ENCODE data around the gene POLR3K.
"Not testable (repeated sequence)": the region's sequence is repeated elsewhere in the genome, so short reads cannot be mapped to it uniquely, and the experiment has no call there.

POLR3K gene

DNA sequence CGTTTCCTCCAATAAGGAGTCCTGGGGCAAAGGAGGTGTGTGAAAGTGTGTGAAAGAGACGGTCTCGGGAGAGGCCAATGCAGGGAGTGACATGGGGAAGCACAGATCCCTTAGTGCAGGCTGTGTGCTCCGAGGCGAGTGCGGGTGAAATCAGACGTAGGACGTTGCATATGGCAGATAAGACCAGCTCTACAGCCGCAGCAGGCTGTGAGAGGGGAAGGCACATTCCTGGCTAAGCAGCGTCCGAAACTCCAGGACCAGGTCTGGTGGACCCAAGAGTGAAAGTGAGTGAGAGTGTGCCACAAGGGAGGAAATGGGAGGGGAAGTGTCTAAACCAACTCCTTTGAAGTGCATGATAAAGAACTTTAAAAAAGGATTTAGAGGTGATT is 11.3 kb downstream of the POLR3K start:
- no peak for DNase-seq

DNA sequence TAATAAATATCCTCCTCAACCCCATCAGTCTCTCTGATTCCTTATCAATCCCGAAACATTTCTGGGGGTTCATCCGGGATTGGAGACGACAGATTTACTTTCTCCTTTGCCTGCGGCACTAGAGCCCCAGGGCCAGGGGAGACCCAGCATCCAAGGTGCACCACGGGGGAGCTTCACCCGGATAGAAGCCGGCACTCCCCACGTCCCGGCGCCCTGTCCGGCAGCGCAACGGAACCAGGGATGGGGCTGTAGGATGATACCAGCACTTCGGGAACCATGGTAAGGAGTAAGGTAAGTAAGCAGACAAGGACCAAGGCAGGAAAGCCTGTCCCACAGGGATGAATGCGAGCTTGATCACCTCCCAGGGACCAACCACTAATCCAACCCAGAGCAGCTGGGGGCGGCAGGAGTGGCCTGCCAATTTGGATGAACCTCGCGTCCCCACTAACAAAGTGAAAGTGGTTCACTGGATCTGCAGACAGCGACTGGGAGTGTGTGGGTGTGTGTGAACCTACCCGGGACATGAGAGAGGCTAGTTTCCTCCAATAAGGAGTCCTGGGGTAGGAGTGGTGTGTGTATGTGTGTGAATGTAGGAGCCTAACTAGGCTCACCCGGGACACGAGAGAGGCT is 11.9 kb downstream of the POLR3K start:
- DNase-seq, result no peak

DNA sequence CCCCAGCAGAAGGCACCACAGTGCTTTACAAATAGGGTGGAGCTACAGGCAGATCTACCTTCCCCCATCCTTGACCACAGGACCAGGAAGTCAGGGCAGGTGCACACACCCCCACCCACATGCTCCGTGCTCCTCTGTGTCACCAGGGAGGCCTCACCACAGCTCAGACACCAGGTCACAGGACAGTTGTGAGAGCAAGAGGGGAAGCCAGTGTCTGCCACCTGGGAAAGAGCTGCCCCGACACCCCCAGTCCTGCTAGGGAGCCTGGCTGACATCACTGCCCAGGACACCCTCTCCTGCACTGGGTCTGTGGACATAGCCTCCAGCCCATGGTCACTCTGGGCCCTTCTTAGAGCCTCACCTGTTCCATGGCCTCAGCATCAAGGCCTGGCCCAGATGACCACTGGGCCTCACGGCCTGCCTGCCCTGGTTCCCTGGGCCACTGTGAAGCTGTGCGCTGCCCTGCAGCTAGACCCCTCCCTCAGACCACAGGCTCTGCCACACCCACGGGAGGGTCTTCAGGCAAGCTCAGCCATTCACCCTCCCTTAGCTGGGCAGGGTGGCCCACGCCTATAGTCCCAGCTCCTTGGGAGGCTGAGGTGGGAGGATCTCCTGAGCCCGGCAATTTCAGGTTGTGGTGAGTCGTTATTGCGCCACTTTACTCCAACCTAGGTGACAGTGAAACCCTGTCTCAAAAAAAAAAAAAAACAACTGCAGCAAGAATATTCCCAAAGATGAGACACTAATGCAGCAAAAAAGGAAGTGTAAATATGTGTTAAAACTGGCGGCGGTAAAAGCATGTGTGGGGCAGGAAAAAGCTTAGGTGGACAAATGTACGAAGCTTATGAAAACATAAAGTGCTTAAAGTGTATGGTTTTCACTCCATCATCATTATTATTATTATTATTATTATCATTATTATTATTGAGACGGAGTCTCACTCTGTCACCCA is 14.2 kb downstream of the POLR3K start:
- DNase-seq, result peak in 1 of 2 experiments; percentile 34

DNA sequence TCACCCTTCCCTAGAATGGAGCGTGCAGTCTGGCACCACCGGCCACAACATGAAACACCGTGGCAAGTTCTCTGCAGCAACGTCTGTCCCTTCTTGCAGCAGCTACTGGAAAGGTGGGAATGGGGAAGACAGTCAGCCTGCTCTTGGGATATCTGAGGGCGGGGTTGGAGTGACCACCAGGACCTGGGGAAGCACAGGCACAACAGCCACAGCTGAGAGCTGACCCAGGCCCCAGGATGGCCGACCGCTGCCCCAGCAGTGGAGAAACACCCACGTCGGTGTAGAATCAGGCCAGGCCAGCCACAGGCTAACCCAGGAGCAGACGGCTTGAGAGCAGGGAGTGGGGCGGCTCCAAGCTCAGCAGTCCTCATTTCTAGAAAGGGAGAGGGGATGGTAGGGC is 15.2 kb downstream of the POLR3K start:
- DNase-seq, result not testable (repeated sequence)

DNA sequence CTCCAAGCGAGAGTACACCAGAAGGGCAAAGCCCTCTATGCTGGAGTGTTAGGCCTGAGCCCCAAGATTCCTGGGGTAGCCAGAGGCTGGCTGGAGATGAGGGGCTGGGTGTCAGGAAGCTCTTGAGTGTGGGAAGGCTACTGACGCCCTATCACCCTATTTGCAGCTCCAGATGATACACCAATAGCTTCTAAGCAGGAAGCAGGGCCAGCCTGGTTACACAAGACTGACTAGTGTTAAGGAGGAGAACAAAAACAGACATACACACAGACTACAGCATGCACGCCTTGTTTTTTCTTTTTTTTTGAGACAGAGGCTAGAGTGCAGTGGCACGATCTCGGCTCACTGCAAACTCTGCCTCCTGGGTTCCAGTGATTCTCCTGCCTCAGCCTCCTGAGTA is 15.9 kb downstream of the POLR3K start:
- no peak for DNase-seq

DNA sequence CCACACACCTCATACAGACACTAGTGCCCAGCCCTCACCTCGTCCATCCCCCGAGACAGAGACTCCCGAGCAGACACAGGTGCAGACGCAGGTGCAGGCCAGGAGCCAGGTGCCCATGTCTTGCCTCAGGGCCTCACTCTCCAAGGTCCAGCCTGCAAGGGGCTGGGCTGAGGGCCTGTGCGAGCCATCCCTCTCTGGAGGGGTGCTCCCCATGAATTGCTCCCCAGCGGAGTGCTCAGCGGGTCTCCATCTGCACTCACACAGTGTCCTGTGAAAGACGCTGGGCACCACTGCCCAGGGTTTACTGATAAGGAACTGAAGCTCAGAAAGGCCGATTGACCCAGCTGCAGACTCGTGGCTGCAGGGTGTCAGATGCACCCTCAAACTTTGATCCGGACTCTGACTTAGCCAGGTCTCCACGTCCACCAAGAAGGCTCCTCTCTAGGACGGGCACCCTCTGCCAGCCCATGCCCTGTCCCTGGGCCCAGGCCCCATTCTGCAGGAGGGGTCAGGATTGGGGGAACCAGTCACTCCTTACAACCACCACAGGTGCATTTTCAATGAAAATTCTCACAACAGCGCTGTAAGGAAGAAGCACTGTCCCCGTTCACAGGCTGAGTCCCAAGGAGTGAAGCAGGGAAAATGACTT is 16.9 kb downstream of the POLR3K start:
- DNase-seq, result no peak

DNA sequence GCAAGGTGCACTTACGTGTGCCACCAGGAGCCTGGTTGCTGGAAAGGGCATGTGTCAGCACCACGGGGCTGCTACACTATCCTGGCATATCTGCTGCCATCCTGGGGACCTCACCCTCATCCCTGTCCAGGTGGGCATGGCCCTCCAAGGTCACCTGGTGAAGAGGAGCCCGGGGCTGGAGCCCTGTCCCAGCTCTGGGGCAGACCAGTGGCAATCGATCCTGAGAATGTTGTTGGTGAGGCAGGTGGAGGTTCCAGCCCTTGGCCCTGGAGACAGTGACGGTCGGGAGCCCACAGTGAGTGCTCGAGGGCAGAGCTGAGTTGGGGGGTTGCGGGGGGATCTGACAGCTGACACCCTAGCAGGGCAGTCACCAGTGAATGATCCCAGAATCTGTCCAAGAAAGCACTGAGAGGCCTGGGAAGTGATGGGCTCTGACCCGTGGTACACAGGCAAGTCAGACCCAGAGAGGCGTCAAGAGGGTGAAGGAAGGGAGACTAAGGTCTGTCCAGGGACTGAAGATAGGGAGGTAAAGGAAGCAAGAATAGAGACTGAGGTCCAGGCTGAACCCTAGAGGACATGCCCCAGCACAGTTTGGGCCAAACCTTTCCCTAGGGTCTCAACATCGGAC is 17.6 kb downstream of the POLR3K start:
- DNase-seq, result no peak

DNA sequence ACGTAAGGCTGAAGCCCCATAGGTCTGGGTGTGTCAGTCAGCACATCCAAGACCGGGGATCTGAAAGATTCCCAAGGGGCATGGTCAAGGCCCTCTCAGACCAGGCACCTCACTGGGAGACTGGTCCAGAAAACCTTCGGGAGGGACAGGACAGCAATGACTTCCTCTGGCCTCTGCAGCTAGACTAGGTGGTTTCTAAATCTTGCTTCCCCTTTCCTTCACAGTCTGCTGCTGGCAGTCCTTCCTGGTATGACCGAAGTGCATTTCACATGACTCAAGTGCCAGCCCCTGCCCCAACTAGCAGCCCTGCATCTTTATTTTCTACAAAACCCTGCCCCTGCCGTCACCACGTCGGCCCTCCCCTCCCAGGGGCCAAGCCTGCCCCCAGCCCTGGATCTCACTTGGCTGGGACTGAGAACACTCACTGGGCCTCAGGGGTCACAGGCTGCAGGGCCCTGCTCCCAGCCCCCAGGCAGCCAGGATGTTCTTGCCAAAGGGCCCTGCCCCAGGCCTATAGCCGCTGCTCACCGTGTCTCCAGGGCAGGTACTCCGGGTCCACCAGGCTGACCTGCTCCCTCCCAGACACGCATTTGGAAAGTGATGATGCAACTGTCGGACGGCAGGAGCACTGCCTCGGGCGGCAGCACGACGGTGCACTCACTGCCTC is 18.3 kb downstream of the POLR3K start:
- DNase-seq, result no peak

DNA sequence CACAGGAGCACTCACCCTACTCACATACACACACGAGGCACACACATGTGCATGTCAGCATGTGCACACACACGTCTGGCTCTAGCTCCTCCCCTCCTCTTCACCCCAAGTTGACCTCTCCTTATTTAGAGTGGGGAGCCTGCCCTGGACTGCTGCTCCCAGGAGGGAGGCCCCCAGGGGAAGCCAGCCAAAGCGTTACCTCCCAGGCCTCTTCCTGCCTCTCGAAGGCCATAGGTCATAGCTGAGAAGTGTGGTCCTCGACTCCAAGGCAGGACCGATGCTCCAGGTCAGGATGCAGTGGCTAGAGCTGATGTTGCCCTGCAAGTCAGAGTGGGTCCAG is 18.8 kb downstream of the POLR3K start:
- DNase-seq, result no peak

DNA sequence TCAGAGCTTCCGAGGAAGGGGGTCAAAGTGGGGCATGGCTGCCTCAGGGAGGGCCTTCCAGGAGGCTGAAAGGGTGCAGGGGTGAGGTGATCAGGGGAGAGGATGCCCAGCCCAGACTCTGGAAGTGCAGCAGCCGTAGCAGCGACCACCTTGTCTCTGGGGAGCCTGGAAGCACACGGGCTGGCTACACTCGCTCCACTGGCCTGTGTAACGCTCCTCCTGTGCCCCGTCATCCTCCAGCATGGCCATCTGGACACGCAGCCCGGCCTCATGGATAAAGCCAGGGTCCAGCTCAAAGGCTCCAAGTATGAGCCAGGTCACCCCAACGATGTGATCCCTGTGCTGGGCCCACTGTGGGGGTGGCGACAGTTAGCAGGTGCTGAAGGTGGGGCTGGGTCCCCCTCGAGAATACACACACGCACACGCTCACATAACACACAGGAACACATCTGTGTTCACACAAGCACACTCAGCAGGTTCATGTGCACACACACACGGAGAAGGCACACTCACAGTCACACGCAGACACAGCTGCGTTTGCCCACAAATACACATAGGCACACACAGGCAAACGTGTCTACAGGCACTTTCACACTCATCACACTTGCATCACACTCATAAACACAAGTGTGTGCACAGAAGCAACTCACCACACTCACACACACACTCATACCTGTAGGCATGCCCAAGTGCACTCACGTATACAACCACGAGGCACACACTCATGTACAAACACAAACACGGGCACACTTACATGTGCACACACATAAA is 19.3 kb downstream of the POLR3K start:
- no peak for DNase-seq

DNA sequence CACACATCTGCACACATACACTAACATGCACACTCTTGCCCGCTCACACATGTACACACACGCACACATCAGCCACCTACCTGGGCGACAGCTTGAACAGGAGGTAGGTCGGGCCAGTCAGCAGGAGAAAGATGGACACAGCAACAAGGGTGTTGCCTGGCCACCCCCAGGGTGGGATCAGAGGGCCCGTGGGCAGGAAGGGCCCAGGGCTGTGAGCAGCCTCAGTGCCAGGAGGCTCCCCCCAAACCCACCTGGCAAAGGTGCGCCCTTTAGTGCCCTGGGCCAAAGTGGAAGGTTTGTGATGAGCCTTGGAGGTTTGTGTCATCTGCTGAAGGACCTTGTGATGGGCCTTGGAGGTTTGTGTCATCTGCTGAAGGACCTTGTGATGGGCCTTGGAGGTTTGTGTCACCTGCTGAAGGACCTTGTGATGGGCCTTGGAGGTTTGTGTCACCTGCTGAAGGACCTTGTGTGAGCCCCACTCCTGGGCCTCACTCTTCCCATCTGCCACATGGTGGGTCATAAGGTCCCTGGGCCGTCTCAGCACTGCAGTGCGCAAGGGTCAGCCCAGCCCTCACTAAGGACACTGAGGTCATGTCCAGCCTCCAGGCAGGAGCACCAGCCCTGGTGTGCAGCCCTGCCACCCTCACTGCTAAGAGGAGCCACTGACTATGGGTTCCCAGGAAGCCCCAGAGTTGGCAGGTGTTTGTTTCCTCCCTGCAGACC is 20.1 kb downstream of the POLR3K start:
- DNase-seq, result not testable (repeated sequence)

DNA sequence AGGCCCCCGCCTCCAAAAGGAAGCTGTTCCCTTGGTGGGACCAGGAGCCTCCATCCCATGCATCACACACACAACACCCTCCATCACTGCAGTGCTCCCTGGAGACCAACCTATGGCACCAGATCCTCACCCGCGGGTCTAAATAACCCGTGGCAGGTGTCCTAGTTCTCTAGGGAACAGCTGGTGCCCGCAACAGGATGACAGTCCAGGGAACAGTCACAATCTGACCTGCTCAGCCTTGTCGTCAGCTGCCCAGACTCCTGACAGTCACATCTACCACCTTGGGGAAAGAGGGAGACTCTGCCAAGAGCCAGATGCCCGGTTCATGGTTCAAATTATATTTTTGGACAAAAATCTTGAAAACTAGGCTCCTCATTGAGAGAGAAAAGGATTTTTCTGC is 22.8 kb downstream of the POLR3K start:
- not testable (repeated sequence) for DNase-seq

DNA sequence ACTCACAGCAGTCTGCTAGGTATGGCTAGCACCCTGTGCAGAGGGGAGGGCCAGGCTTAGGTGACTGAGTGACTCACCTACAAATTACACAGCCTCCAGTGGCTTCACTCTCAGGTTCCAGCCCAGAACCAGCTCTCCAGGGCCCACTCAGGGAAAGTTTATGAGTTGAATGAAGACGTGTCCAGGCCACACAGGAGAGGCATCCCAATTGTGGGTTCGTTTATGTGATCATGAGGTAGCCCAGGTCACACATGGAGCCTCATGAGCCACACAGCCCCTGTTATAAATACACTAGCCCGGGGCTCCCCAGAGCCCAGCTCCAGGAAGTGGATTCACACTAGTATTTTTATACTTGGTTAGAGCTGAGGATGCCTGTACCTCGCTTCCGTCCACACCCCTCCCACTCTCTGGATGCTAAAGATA is 27.5 kb downstream of the POLR3K start:
- DNase-seq, result not testable (repeated sequence)

DNA sequence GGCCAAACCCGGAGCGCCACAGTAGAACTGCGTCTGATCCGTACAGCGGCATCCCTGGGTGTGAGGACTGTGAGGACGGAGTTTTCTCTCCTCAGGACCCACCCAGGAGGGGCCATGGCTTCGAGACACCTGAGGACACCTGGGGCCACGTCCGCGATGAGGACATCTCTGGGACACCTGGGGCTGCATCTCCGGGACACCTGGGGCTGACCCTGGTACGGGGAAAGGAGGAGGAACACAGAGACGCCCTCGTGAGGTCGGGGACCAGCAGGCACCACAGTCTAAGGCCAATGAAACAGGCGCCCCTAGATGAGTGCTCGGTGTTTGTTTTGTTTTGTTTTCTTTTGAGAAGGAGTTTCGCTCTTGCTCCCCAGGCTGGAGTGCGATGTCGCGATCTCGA is 29.3 kb downstream of the POLR3K start:
- DNase-seq, result not testable (repeated sequence)

DNA sequence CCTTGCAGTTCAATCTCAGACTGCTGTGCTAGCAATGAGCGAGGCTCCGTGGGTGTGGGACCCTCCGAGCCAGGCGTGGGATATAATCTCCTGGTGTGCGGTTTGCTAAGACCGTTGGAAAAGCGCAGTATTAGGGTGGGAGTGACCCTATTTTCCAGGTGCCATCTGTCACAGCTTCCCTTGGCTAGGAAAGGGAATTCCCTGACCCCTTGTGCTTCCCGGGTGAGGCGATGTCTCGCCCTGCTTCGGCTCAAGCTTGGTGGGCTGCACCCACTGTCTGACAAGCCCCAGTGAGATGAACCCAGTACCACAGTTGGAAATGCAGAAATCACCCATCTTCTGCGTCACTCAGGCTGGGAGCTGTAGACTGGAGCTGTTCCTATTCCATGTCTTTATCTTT is 32.5 kb downstream of the POLR3K start:
- not testable (repeated sequence) for DNase-seq

DNA sequence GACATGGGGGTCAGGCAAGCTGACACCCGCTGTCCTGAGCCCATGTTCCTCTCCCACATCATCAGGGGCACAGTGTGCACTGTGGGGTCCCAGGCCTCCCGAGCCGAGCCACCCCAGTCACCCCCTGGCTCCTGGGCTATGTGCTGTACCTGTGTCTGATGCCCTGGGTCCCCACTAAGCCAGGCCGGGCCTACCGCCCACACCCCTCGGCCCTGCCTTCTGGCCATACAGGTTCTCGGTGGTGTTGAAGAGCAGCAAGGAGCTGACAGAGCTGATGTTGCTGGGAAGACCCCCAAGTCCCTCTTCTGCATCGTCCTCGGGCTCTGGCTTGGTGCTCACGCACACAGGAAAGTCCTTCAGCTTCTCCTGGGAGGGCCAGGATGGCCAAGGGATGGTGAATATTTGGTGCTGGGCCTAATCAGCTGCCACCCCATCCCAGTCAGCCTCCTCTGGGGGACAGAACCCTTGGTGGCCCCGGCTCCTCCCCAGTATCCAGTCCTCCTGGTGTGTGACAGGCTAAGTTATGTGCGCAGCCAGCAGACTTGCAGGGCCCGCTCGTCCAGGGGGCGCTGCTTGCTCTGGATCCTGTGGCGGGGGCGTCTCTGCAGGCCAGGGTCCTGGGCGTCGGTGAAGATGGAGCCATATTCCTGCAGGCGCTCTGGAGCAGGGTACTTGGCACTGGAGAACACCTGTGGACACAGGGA is 36.2 kb downstream of the POLR3K start:
- DNase-seq, result not testable (repeated sequence)

DNA sequence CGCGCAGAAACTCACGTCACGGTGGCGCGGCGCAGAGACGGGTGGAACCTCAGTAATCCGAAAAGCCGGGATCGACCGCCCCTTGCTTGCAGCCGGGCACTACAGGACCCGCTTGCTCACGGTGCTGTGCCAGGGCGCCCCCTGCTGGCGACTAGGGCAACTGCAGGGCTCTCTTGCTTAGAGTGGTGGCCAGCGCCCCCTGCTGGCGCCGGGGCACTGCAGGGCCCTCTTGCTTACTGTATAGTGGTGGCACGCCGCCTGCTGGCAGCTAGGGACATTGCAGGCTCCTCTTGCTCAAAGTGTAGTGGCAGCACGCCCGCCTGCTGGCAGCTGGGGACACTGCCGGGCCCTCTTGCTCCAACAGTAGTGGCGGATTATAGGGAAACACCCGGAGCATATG is 42.6 kb downstream of the POLR3K start:
- DNase-seq, result peak; percentile 71 to 93

DNA sequence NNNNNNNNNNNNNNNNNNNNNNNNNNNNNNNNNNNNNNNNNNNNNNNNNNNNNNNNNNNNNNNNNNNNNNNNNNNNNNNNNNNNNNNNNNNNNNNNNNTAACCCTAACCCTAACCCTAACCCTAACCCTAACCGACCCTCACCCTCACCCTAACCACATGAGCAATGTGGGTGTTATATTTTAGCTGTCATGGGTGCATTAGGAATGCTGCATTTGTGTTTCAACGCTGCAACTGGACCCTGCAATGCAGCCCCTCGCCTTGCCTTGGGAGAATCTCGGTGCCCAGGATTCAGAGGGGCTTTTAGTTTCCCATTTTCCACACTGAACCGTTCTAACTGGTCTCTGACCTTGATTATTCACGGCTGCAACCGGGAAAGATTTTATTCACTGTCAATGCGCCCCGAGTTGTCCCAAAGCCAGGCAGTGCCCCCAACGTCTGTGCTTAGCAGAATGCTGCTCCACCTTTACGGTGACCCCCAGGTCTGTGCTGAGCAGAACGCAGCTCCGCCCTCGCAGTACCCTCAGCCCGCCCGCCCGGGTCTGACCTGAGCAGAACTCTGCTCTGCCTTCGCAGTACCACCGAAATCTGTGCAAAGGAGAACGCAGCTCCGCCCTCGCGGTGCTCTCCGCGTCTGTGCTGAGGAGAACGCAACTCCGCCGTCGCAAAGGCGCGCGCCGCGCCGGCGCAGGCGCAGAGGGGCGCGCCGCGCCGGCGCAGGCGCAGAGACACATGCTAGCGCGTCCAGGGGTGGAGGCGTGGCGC is 43.3 kb downstream of the POLR3K start:
- DNase-seq, result no peak

Data from NCI-H526 (cell line).